ENCODE measurements around the gene DCP2.

GRCh38 chr5:113060408-113061025 is 83.9 kb downstream of the DCP2 start:
- no peak for TF ChIP-seq EZH2phosphoT487 (IDR thresholded peaks at IDR 0.05; ENCODE audit: borderline replicate concordance, low read length)
- TF ChIP-seq, protein P1, sequence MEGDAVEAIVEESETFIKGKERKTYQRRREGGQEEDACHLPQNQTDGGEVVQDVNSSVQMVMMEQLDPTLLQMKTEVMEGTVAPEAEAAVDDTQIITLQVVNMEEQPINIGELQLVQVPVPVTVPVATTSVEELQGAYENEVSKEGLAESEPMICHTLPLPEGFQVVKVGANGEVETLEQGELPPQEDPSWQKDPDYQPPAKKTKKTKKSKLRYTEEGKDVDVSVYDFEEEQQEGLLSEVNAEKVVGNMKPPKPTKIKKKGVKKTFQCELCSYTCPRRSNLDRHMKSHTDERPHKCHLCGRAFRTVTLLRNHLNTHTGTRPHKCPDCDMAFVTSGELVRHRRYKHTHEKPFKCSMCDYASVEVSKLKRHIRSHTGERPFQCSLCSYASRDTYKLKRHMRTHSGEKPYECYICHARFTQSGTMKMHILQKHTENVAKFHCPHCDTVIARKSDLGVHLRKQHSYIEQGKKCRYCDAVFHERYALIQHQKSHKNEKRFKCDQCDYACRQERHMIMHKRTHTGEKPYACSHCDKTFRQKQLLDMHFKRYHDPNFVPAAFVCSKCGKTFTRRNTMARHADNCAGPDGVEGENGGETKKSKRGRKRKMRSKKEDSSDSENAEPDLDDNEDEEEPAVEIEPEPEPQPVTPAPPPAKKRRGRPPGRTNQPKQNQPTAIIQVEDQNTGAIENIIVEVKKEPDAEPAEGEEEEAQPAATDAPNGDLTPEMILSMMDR (IDR thresholded peaks at IDR 0.05; ENCODE audit: low read depth, low read length, poor library complexity, severe bottlenecking), result no peak
